Measurements from ENCODE around the gene CCDC60. TPM values are rescaled to one million over a fixed set of nuclear protein-coding genes. Genes with fewer than 3 reads are reported as not detected.

Gene CCDC60
- total RNA-seq, 1 donor from 2014 or later: not detected

- intact Hi-C loops (cut with micrococcal nuclease): no loop called here
Observed at GRCh38 chr12:119512772-119513497, 178.4 kb downstream of the CCDC60 start.

- intact Hi-C loops (cut with micrococcal nuclease): no loop called here
Observed at GRCh38 chr12:119528241-119528640, 193.7 kb downstream of the CCDC60 start.

- intact Hi-C loops (cut with micrococcal nuclease): no loop called here
Observed at GRCh38 chr12:119540476-119540875, 205.9 kb downstream of the CCDC60 start.

GRCh38 chr12:119544765-119545625 lies 210.5 kb downstream of the CCDC60 start:
- intact Hi-C loops (cut with micrococcal nuclease): loop anchor here (1.0 to 5.0 kb wide), 2 partner anchors 428 to 1140 kb away; no protein-coding TSS in a partner anchor

GRCh38 chr12:119546340-119546739 lies 211.8 kb downstream of the CCDC60 start:
- intact Hi-C loops (cut with micrococcal nuclease): loop anchor here (5.0 kb wide), 1 partner anchor 429 kb away; no protein-coding TSS in a partner anchor

GRCh38 chr12:119547001-119547400 lies 212.5 kb downstream of the CCDC60 start:
- intact Hi-C loops (cut with micrococcal nuclease): loop anchor here (5.0 kb wide), 1 partner anchor 430 kb away; no protein-coding TSS in a partner anchor

- intact Hi-C loops (cut with micrococcal nuclease): no loop called here
Observed at GRCh38 chr12:119556854-119557253, 222.3 kb downstream of the CCDC60 start.

GRCh38 chr12:119565404-119565803 lies 230.9 kb downstream of the CCDC60 start:
- intact Hi-C loops (cut with micrococcal nuclease): no loop called here

- intact Hi-C loops (cut with micrococcal nuclease): no loop called here
Observed at GRCh38 chr12:119570771-119571170, 236.2 kb downstream of the CCDC60 start.

GRCh38 chr12:119573086-119573485 lies 238.6 kb downstream of the CCDC60 start:
- intact Hi-C loops (cut with micrococcal nuclease): no loop called here

GRCh38 chr12:119574255-119574654 lies 239.7 kb downstream of the CCDC60 start:
- intact Hi-C loops (cut with micrococcal nuclease): no loop called here

- intact Hi-C loops (cut with micrococcal nuclease): no loop called here
Observed at GRCh38 chr12:119576118-119576810, 241.7 kb downstream of the CCDC60 start.

- intact Hi-C loops (cut with micrococcal nuclease): no loop called here
Observed at GRCh38 chr12:119576915-119577314, 242.4 kb downstream of the CCDC60 start.

- intact Hi-C loops (cut with micrococcal nuclease): no loop called here
Observed at GRCh38 chr12:119578112-119578511, 243.6 kb downstream of the CCDC60 start.

GRCh38 chr12:119589097-119589496 lies 254.6 kb downstream of the CCDC60 start:
- intact Hi-C loops (cut with micrococcal nuclease): no loop called here

GRCh38 chr12:119589634-119590033 lies 255.1 kb downstream of the CCDC60 start:
- intact Hi-C loops (cut with micrococcal nuclease): no loop called here

Other genes starting within 250 kb of the CCDC60 start
- gene HSPB8, start 155.8 kb upstream of the CCDC60 start, total RNA-seq: not detected in 2 replicates